Left kidney (tissue), 2 donors: ENCODE measurements around the gene BPIFB6. TPM values are rescaled to one million over a fixed set of nuclear protein-coding genes. Genes with fewer than 3 reads are reported as not detected.
"Not testable (repeated sequence)": the region's sequence is repeated elsewhere in the genome, so short reads cannot be mapped to it uniquely, and the experiment has no call there.

Experiments used
- DNase-seq: peaks from one replicate; pipeline ENCODE4 v3.0.0-alpha.2; 2013
- polyA plus RNA-seq: library from polyadenylated mRNA; unstranded; fragments of 120-200 nt; gene quantifications from one replicate; pipeline ENCODE4 v1.2.1, GENCODE V29; 2013; ENCODE audit not compliant: insufficient read length

The BPIFB6 gene
- polyA plus RNA-seq, 1 donor: not detected

GRCh38 chr20:33030569-33030968 lies 879 bp upstream of the BPIFB6 start:
- DNase-seq: no peak

- DNase-seq: no peak
Observed at GRCh38 chr20:33032555-33032954, 1.1 kb downstream of the BPIFB6 start.

GRCh38 chr20:33033381-33033780 lies 1.9 kb downstream of the BPIFB6 start:
- DNase-seq: no peak

- no peak for DNase-seq
Observed at GRCh38 chr20:33034115-33034514, 2.7 kb downstream of the BPIFB6 start.

GRCh38 chr20:33034901-33035492 lies 3.5 kb downstream of the BPIFB6 start:
- DNase-seq: no peak

- no peak for DNase-seq
Observed at GRCh38 chr20:33037456-33037855, 6.0 kb downstream of the BPIFB6 start.

GRCh38 chr20:33038243-33038642 lies 6.8 kb downstream of the BPIFB6 start:
- DNase-seq: no peak

GRCh38 chr20:33042430-33042829 lies 11.0 kb downstream of the BPIFB6 start:
- DNase-seq: no peak

GRCh38 chr20:33042983-33043730 lies 11.7 kb downstream of the BPIFB6 start:
- DNase-seq: no peak

- DNase-seq: no peak
Observed at GRCh38 chr20:33043731-33044181, 12.3 kb downstream of the BPIFB6 start.

- not testable (repeated sequence) for DNase-seq
Observed at GRCh38 chr20:33045129-33045721, 13.8 kb downstream of the BPIFB6 start.

GRCh38 chr20:33046412-33046811 lies 15.0 kb downstream of the BPIFB6 start:
- DNase-seq: no peak

- DNase-seq: no peak
Observed at GRCh38 chr20:33051333-33051732, 19.9 kb downstream of the BPIFB6 start.

- DNase-seq: no peak
Observed at GRCh38 chr20:33053291-33054106, 22.1 kb downstream of the BPIFB6 start, which contains the start of gene BPIFB3. BPIFB3 (plus strand) TSS chr20:33053903; CDS start chr20:33055436, 1,533 bp downstream.

GRCh38 chr20:33054381-33054780 lies 22.9 kb downstream of the BPIFB6 start:
- DNase-seq: no peak

GRCh38 chr20:33054791-33055190 lies 23.3 kb downstream of the BPIFB6 start:
- DNase-seq: no peak

- DNase-seq: no peak
Observed at GRCh38 chr20:33059136-33059535, 27.7 kb downstream of the BPIFB6 start.

- DNase-seq: no peak
Observed at GRCh38 chr20:33059741-33060390, 28.4 kb downstream of the BPIFB6 start.

- no peak for DNase-seq
Observed at GRCh38 chr20:33061658-33062028, 30.2 kb downstream of the BPIFB6 start.

- DNase-seq: no peak
Observed at GRCh38 chr20:33062105-33062824, 30.8 kb downstream of the BPIFB6 start.

- no peak for DNase-seq
Observed at GRCh38 chr20:33062825-33063149, 31.3 kb downstream of the BPIFB6 start.
